Islet of Langerhans (tissue), 1 donor: ENCODE data around the gene BCAT1.
"Not testable (repeated sequence)": the region's sequence is repeated elsewhere in the genome, so short reads cannot be mapped to it uniquely, and the experiment has no call there.

Source experiments
- FAIRE-seq: peaks from one replicate; lab custom pipeline; 2011; peaks lifted over from hg19 to GRCh38; lab: Jason Lieb, UNC

Gene BCAT1

GRCh38 chr12:24926080-24926479, 22.8 kb downstream of the BCAT1 start:
- FAIRE-seq: not testable (repeated sequence)

- no peak for FAIRE-seq
Observed at GRCh38 chr12:24922090-24922489, 26.8 kb downstream of the BCAT1 start.

GRCh38 chr12:24921251-24922038, 27.5 kb downstream of the BCAT1 start:
- no peak for FAIRE-seq

GRCh38 chr12:24920141-24920540, 28.8 kb downstream of the BCAT1 start:
- FAIRE-seq: no peak

- no peak for FAIRE-seq
Observed at GRCh38 chr12:24919346-24920001, 29.4 kb downstream of the BCAT1 start.

GRCh38 chr12:24918596-24918995, 30.3 kb downstream of the BCAT1 start:
- FAIRE-seq: no peak

GRCh38 chr12:24915501-24915900, 33.4 kb downstream of the BCAT1 start:
- FAIRE-seq: no peak

GRCh38 chr12:24913953-24914352, 34.9 kb downstream of the BCAT1 start:
- no peak for FAIRE-seq

- no peak for FAIRE-seq
Observed at GRCh38 chr12:24913130-24913529, 35.8 kb downstream of the BCAT1 start.

- no peak for FAIRE-seq
Observed at GRCh38 chr12:24911271-24911791, 37.6 kb downstream of the BCAT1 start.

- not testable (repeated sequence) for FAIRE-seq
Observed at GRCh38 chr12:24910192-24910591, 38.7 kb downstream of the BCAT1 start.

GRCh38 chr12:24909667-24910066, 39.2 kb downstream of the BCAT1 start:
- FAIRE-seq: no peak

- FAIRE-seq: no peak
Observed at GRCh38 chr12:24907464-24907863, 41.4 kb downstream of the BCAT1 start.

GRCh38 chr12:24906141-24906540, 42.8 kb downstream of the BCAT1 start:
- no peak for FAIRE-seq

- FAIRE-seq: no peak
Observed at GRCh38 chr12:24905431-24905830, 43.5 kb downstream of the BCAT1 start.

GRCh38 chr12:24904871-24905270, 44.0 kb downstream of the BCAT1 start:
- FAIRE-seq: no peak

- no peak for FAIRE-seq
Observed at GRCh38 chr12:24903329-24904088, 45.4 kb downstream of the BCAT1 start.

- no peak for FAIRE-seq
Observed at GRCh38 chr12:24902511-24903328, 46.2 kb downstream of the BCAT1 start.

GRCh38 chr12:24901576-24902461, 47.1 kb downstream of the BCAT1 start:
- no peak for FAIRE-seq

- no peak for FAIRE-seq
Observed at GRCh38 chr12:24900196-24900595, 48.7 kb downstream of the BCAT1 start.

- no peak for FAIRE-seq
Observed at GRCh38 chr12:24899503-24900075, 49.3 kb downstream of the BCAT1 start.
